H1 (cell line): ENCODE results near the gene CCDC138.

Experiments used
- POLR2A ChIP-seq, 2 experiments: IDR thresholded peaks; 1 replicate in 1 of 2; 2 replicates in 1 of 2; pipeline ENCODE4 v1.6.1; 2011; ENCODE audit warnings: low read depth in 2 of 2, low read length in 2 of 2, mild to moderate bottlenecking in 2 of 2; ENCODE audit errors: control extremely low read depth in 1 of 2
- SIX5 ChIP-seq: IDR thresholded peaks from 2 replicates; pipeline ENCODE4 v1.6.1; 2011; ENCODE audit warnings: mild to moderate bottlenecking, low read depth, low read length
- TF ChIP-seq, protein P1 (sequence below), 3 experiments: IDR thresholded peaks; 1 replicate in 2 of 3; 2 replicates in 1 of 3; pipeline versions ENCODE4 v1.5.1 to v1.6.1; 2011; ENCODE audit warnings: low read length in 3 of 3, mild to moderate bottlenecking in 3 of 3, inconsistent platforms in 2 of 3, low read depth in 1 of 3, moderate library complexity in 1 of 3; ENCODE audit not compliant: insufficient read depth in 1 of 3; ENCODE audit errors: control extremely low read depth in 1 of 3

DNA sequence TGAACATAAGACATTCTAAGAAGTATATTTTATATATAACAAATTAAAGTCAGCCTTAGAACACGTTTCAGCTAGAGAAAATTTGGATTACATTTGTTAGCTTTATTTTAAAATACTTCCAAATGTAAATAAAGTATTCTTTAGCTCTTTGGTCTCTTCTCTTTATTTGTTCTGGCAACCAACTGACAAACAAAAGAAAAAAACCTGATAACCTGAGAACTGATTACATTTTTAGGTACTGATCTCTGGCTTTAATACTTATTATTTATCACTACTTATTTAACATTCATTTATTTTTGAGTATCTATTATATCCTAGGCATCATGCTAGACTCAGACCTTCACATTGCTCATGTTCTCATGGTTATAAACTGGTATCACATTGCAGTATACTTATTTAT is 18.5 kb downstream of the CCDC138 start:
- TF ChIP-seq, protein P1, sequence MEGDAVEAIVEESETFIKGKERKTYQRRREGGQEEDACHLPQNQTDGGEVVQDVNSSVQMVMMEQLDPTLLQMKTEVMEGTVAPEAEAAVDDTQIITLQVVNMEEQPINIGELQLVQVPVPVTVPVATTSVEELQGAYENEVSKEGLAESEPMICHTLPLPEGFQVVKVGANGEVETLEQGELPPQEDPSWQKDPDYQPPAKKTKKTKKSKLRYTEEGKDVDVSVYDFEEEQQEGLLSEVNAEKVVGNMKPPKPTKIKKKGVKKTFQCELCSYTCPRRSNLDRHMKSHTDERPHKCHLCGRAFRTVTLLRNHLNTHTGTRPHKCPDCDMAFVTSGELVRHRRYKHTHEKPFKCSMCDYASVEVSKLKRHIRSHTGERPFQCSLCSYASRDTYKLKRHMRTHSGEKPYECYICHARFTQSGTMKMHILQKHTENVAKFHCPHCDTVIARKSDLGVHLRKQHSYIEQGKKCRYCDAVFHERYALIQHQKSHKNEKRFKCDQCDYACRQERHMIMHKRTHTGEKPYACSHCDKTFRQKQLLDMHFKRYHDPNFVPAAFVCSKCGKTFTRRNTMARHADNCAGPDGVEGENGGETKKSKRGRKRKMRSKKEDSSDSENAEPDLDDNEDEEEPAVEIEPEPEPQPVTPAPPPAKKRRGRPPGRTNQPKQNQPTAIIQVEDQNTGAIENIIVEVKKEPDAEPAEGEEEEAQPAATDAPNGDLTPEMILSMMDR (IDR thresholded peaks at IDR 0.05; ENCODE audit: control extremely low read depth in 1 of 3, insufficient read depth in 1 of 3, low read depth in 1 of 3, low read length in 3 of 3), result no peak
- TF ChIP-seq POLR2A (IDR thresholded peaks at IDR 0.05; ENCODE audit: control extremely low read depth in 1 of 2, low read depth in 2 of 2, low read length in 2 of 2) (no peak), SIX5 (no peak)
